Measurements from ENCODE around the gene SLC17A5. TPM values are rescaled to one million over a fixed set of nuclear protein-coding genes. Genes with fewer than 3 reads are reported as not detected.
A peak's percentile ranks its signal among the peaks of the same experiment; 100 is the strongest.

The SLC17A5 gene
- total and polyA plus RNA-seq, 9 of the 15 experiments (the other 6 are each of a cell fraction or from before 2014, with no cell fraction given): 1.3 to 7.2 (median 3.4) TPM

DNA sequence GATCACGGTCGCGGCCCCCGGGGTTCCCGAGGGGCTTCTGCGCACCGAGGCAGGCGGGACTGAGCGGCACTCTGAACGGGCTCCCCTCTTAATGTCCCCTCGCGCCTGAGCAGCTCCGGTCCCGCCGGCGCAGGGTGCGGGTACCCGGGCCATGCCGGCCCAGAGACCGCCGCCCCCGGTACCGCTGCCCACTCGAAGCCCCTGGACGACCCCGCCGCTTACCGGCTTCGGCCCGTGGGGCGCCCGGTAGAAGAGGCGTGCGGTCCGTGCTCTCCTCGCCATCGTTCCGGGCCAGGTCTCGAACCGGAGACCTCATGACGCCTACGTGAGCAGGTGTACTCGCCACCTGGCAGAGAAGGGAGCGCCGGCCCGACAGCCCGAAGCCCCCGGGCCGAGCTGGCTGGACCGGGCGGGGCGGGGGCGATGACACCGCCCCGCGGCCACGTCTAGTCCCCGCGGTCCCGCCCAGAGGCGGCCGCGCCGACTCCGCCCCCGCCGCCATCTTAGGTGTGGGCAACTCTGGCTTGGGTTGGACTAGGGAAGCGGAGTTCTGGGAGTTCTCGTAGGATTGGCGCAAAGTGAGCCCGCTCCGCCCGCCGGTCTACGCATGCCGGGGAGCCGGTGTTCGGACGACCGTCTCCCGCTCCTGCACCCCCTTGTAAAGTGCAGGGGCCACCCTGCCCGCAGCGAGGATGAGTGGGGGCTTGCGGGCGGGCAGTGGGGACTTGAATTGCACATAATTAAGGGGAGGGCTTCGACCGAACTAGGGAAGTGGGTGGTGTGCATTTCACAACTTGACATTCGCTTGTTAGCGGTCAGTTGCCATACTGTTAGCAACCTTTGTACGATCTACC is at the start of gene SLC17A5 (continued):
- no peak for TF ChIP-seq ETV6 (IDR thresholded peaks at IDR 0.05; ENCODE audit: borderline replicate concordance in 1 of 2, low read depth in 2 of 2, low read length in 1 of 2)
- TF ChIP-seq ETV6 (CRISPR knock-in tag; IDR thresholded peaks at IDR 0.05; ENCODE audit: borderline replicate concordance): 0 out of 2 replicates have a peak, but pooled peaks have one; percentile 26
- no peak for TF ChIP-seq TCF7 (IDR thresholded peaks at IDR 0.05; ENCODE audit: borderline replicate concordance)
- TF ChIP-seq SIN3B (IDR thresholded peaks at IDR 0.05; ENCODE audit: low read depth): no peak
- no peak for TF ChIP-seq ILK (tag; IDR thresholded peaks at IDR 0.05; ENCODE audit: borderline replicate concordance, low read depth)
- peak in 1 of 2 experiments; percentile 41; a peak in 1 of 3 replicates for TF ChIP-seq CBX3 (IDR thresholded peaks at IDR 0.05; ENCODE audit: borderline replicate concordance in 1 of 2, low read length in 2 of 2)
- peak; percentile 15 to 77; a peak in 2 of 4 replicates for TF ChIP-seq TEAD1 (CRISPR knock-in tag; IDR thresholded peaks at IDR 0.05)
- no peak for TF ChIP-seq ARHGAP35 (IDR thresholded peaks at IDR 0.05; ENCODE audit: partially characterized antibody)
- TF ChIP-seq, protein P1, sequence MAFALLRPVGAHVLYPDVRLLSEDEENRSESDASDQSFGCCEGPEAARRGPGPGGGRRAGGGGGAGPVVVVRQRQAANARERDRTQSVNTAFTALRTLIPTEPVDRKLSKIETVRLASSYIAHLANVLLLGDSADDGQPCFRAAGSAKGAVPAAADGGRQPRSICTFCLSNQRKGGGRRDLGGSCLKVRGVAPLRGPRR (CRISPR knock-in tag; IDR thresholded peaks at IDR 0.05): no peak
- no peak for TF ChIP-seq JUND (IDR thresholded peaks at IDR 0.05; ENCODE audit: borderline replicate concordance, low read depth, low read length)
- no peak; the same call in 2 of the 3 replicates for TF ChIP-seq JUND (tag; IDR thresholded peaks at IDR 0.05; ENCODE audit: borderline replicate concordance, low read depth, low read length)
- TF ChIP-seq ELF1 (tag; IDR thresholded peaks at IDR 0.05): no peak; the same call in 1 of the 2 replicates
- TF ChIP-seq, protein P2, sequence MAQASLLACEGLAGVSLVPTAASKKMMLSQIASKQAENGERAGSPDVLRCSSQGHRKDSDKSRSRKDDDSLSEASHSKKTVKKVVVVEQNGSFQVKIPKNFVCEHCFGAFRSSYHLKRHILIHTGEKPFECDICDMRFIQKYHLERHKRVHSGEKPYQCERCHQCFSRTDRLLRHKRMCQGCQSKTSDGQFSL (CRISPR knock-in tag; IDR thresholded peaks at IDR 0.05): no peak
- TF ChIP-seq, protein P2 (tag; IDR thresholded peaks at IDR 0.05): no peak; a peak in 1 of 4 replicates
- no peak for TF ChIP-seq FOS (IDR thresholded peaks at IDR 0.05; ENCODE audit: extremely low read depth, insufficient read length)
- TF ChIP-seq ZNF274 (IDR thresholded peaks at IDR 0.05; ENCODE audit: borderline replicate concordance, low read depth, low read length): no peak
- TF ChIP-seq NFRKB (IDR thresholded peaks at IDR 0.05; ENCODE audit: low read depth): peak; percentile 34; the same call in 1 of the 2 replicates
- TF ChIP-seq ZBTB8A (IDR thresholded peaks at IDR 0.05; ENCODE audit: partially characterized antibody): no peak
- TF ChIP-seq NFIX (CRISPR knock-in tag; IDR thresholded peaks at IDR 0.05; ENCODE audit: low read depth): no peak
- TF ChIP-seq, protein P3, sequence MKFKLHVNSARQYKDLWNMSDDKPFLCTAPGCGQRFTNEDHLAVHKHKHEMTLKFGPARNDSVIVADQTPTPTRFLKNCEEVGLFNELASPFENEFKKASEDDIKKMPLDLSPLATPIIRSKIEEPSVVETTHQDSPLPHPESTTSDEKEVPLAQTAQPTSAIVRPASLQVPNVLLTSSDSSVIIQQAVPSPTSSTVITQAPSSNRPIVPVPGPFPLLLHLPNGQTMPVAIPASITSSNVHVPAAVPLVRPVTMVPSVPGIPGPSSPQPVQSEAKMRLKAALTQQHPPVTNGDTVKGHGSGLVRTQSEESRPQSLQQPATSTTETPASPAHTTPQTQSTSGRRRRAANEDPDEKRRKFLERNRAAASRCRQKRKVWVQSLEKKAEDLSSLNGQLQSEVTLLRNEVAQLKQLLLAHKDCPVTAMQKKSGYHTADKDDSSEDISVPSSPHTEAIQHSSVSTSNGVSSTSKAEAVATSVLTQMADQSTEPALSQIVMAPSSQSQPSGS (CRISPR knock-in tag; IDR thresholded peaks at IDR 0.05): no peak
- no peak for TF ChIP-seq NFE2 (IDR thresholded peaks at IDR 0.05; ENCODE audit: low read depth)

All from K562 (cell line).